ENCODE data around the gene ENDOV.

Gene ENDOV

GRCh38 chr17:80449194-80449929, 34.4 kb downstream of the ENDOV start:
- Histone ChIP-seq H3K9me3 (ENCODE audit: control insufficient read depth, insufficient read depth, low read length) (no peaks in the 10 kb centered on the region), H3K9ac (ENCODE audit: low read depth, low read length) (no peak overlapping the region), H3K4me1 (ENCODE audit: control insufficient read depth, insufficient read depth, low read length) (no peaks in the 10 kb centered on the region), H3K27me3 (ENCODE audit: control insufficient read depth, insufficient read depth, low read length) (no peaks in the 10 kb centered on the region), H3K36me3 (ENCODE audit: control insufficient read depth, insufficient read depth, low read length) (peaks cover 1% of the 10 kb centered on the region), H3K4me3 (ENCODE audit: low read depth, low read length) (no peak overlapping the region)

GRCh38 chr17:80449930-80450576, 35.1 kb downstream of the ENDOV start:
- Histone ChIP-seq H3K4me3 (ENCODE audit: low read depth, low read length) (no peak overlapping the region), H3K36me3 (ENCODE audit: control insufficient read depth, insufficient read depth, low read length) (peaks cover 2% of the 10 kb centered on the region), H3K27me3 (ENCODE audit: control insufficient read depth, insufficient read depth, low read length) (no peaks in the 10 kb centered on the region), H3K4me1 (ENCODE audit: control insufficient read depth, insufficient read depth, low read length) (no peaks in the 10 kb centered on the region), H3K9me3 (ENCODE audit: control insufficient read depth, insufficient read depth, low read length) (no peaks in the 10 kb centered on the region), H3K9ac (ENCODE audit: low read depth, low read length) (no peak overlapping the region)

GRCh38 chr17:80451104-80451775, 36.3 kb downstream of the ENDOV start:
- no peaks in the 10 kb centered on the region for H3K9me3 ChIP-seq (ENCODE audit: control insufficient read depth, insufficient read depth, low read length)
- peaks cover 2% of the 10 kb centered on the region for H3K36me3 ChIP-seq (ENCODE audit: control insufficient read depth, insufficient read depth, low read length)
- no peaks in the 10 kb centered on the region for H3K27me3 ChIP-seq (ENCODE audit: control insufficient read depth, insufficient read depth, low read length)
- no peaks in the 10 kb centered on the region for H3K4me1 ChIP-seq (ENCODE audit: control insufficient read depth, insufficient read depth, low read length)
- no peak overlapping the region for H3K9ac ChIP-seq (ENCODE audit: low read depth, low read length)
- no peak overlapping the region for H3K4me3 ChIP-seq (ENCODE audit: low read depth, low read length)

- Histone ChIP-seq H3K9ac (ENCODE audit: low read depth, low read length) (no peak overlapping the region), H3K4me1 (ENCODE audit: control insufficient read depth, insufficient read depth, low read length) (no peaks in the 10 kb centered on the region), H3K9me3 (ENCODE audit: control insufficient read depth, insufficient read depth, low read length) (no peaks in the 10 kb centered on the region), H3K27me3 (ENCODE audit: control insufficient read depth, insufficient read depth, low read length) (peaks cover 7% of the 10 kb centered on the region), H3K4me3 (ENCODE audit: low read depth, low read length) (no peak overlapping the region), H3K36me3 (ENCODE audit: control insufficient read depth, insufficient read depth, low read length) (peaks cover 2% of the 10 kb centered on the region)
Measured at GRCh38 chr17:80452173-80452915, 37.4 kb downstream of the ENDOV start.

- Histone ChIP-seq H3K4me3 (ENCODE audit: low read depth, low read length) (peak overlapping the region; percentile 89), H3K9me3 (ENCODE audit: control insufficient read depth, insufficient read depth, low read length) (no peaks in the 10 kb centered on the region), H3K9ac (ENCODE audit: low read depth, low read length) (no peak overlapping the region), H3K27me3 (ENCODE audit: control insufficient read depth, insufficient read depth, low read length) (peaks cover 13% of the 10 kb centered on the region), H3K4me1 (ENCODE audit: control insufficient read depth, insufficient read depth, low read length) (no peaks in the 10 kb centered on the region), H3K36me3 (ENCODE audit: control insufficient read depth, insufficient read depth, low read length) (peaks cover 2% of the 10 kb centered on the region)
Measured at GRCh38 chr17:80453126-80453997, 38.4 kb downstream of the ENDOV start.

GRCh38 chr17:80453998-80454556, 39.1 kb downstream of the ENDOV start:
- peak overlapping the region; percentile 89 for H3K4me3 ChIP-seq (ENCODE audit: low read depth, low read length)
- H3K9me3 ChIP-seq (ENCODE audit: control insufficient read depth, insufficient read depth, low read length) = no peaks in the 10 kb centered on the region
- peaks cover 2% of the 10 kb centered on the region for H3K36me3 ChIP-seq (ENCODE audit: control insufficient read depth, insufficient read depth, low read length)
- H3K27me3 ChIP-seq (ENCODE audit: control insufficient read depth, insufficient read depth, low read length) = peaks cover 16% of the 10 kb centered on the region
- peak overlapping the region; percentile 99 for H3K9ac ChIP-seq (ENCODE audit: low read depth, low read length)
- no peaks in the 10 kb centered on the region for H3K4me1 ChIP-seq (ENCODE audit: control insufficient read depth, insufficient read depth, low read length)

- no peaks in the 10 kb centered on the region for H3K9me3 ChIP-seq (ENCODE audit: control insufficient read depth, insufficient read depth, low read length)
Measured at GRCh38 chr17:80454557-80455335, 39.8 kb downstream of the ENDOV start.

GRCh38 chr17:80455336-80455710, 40.4 kb downstream of the ENDOV start:
- Histone ChIP-seq H3K9ac (ENCODE audit: low read depth, low read length) (peak overlapping the region; percentile 99), H3K36me3 (ENCODE audit: control insufficient read depth, insufficient read depth, low read length) (peaks cover 2% of the 10 kb centered on the region), H3K4me1 (ENCODE audit: control insufficient read depth, insufficient read depth, low read length) (no peaks in the 10 kb centered on the region), H3K4me3 (ENCODE audit: low read depth, low read length) (peak overlapping the region; percentile 89), H3K9me3 (ENCODE audit: control insufficient read depth, insufficient read depth, low read length) (no peaks in the 10 kb centered on the region), H3K27me3 (ENCODE audit: control insufficient read depth, insufficient read depth, low read length) (peaks cover 16% of the 10 kb centered on the region)

More at GRCh38 chr17:80454557-80455335, 39.8 kb downstream of the ENDOV start:
- Histone ChIP-seq H3K27me3 (ENCODE audit: control insufficient read depth, insufficient read depth, low read length) (peaks cover 16% of the 10 kb centered on the region), H3K9ac (ENCODE audit: low read depth, low read length) (peak overlapping the region; percentile 99), H3K36me3 (ENCODE audit: control insufficient read depth, insufficient read depth, low read length) (peaks cover 2% of the 10 kb centered on the region), H3K4me3 (ENCODE audit: low read depth, low read length) (peak overlapping the region; percentile 89), H3K4me1 (ENCODE audit: control insufficient read depth, insufficient read depth, low read length) (no peaks in the 10 kb centered on the region)

GRCh38 chr17:80455784-80456183, 40.8 kb downstream of the ENDOV start:
- Histone ChIP-seq H3K9ac (ENCODE audit: low read depth, low read length) (no peak overlapping the region), H3K36me3 (ENCODE audit: control insufficient read depth, insufficient read depth, low read length) (peaks cover 2% of the 10 kb centered on the region), H3K4me3 (ENCODE audit: low read depth, low read length) (peak overlapping the region; percentile 89), H3K9me3 (ENCODE audit: control insufficient read depth, insufficient read depth, low read length) (no peaks in the 10 kb centered on the region), H3K27me3 (ENCODE audit: control insufficient read depth, insufficient read depth, low read length) (peaks cover 16% of the 10 kb centered on the region), H3K4me1 (ENCODE audit: control insufficient read depth, insufficient read depth, low read length) (no peaks in the 10 kb centered on the region)

- Histone ChIP-seq H3K36me3 (ENCODE audit: control insufficient read depth, insufficient read depth, low read length) (peaks cover 2% of the 10 kb centered on the region), H3K4me3 (ENCODE audit: low read depth, low read length) (no peak overlapping the region), H3K9ac (ENCODE audit: low read depth, low read length) (no peak overlapping the region), H3K4me1 (ENCODE audit: control insufficient read depth, insufficient read depth, low read length) (no peaks in the 10 kb centered on the region), H3K9me3 (ENCODE audit: control insufficient read depth, insufficient read depth, low read length) (no peaks in the 10 kb centered on the region), H3K27me3 (ENCODE audit: control insufficient read depth, insufficient read depth, low read length) (peaks cover 16% of the 10 kb centered on the region)
Measured at GRCh38 chr17:80456465-80457235, 41.7 kb downstream of the ENDOV start.

Data from iPS-15b (cell line).